ENCODE measurements around the gene SSTR4.

Gene SSTR4

GRCh38 chr20:23039136-23039875 lies 4.2 kb downstream of the SSTR4 start:
- Histone ChIP-seq H3K79me1 (ENCODE audit: low read length) (no peaks in the 10 kb centered on the region), H2BK5ac (ENCODE audit: low read depth, low read length, poor library complexity) (no peak overlapping the region), H3K14ac (ENCODE audit: low read length) (no peak overlapping the region), H4K12ac (ENCODE audit: low read depth, low read length) (no peak overlapping the region), H3K36me3 (ENCODE audit: control insufficient read depth in 1 of 2, insufficient read depth in 2 of 2, low read length in 2 of 2) (no peaks in the 10 kb centered on the region), H4K8ac (ENCODE audit: low read depth, low read length) (no peak overlapping the region), H2AFZ (ENCODE audit: insufficient read depth, low read length, poor library complexity) (no peak overlapping the region), H3K23ac (ENCODE audit: low read length) (no peak overlapping the region), H2BK12ac (ENCODE audit: low read length) (no peak overlapping the region), H3K27me3 (ENCODE audit: insufficient read depth, low read length) (peaks cover 23% of the 10 kb centered on the region), H3K27ac (ENCODE audit: low read depth, low read length) (no peak overlapping the region), H3K18ac (ENCODE audit: low read length) (no peak overlapping the region), H3K9me3 (ENCODE audit: insufficient read depth, low read depth, low read length) (peaks cover 10% of the 10 kb centered on the region), H3K4me2 (ENCODE audit: low read length) (no peak overlapping the region), H2BK120ac (ENCODE audit: insufficient read depth, low read length, poor library complexity) (no peak overlapping the region), H3K79me2 (ENCODE audit: control insufficient read depth, insufficient read depth, low read length, poor library complexity) (no peaks in the 10 kb centered on the region), H4K91ac (ENCODE audit: low read depth, low read length) (no peak overlapping the region), H2AK5ac (ENCODE audit: low read length) (no peak overlapping the region), H3K4ac (ENCODE audit: low read depth, low read length) (no peak overlapping the region), H3K9ac (ENCODE audit: low read length) (no peak overlapping the region), H3K4me3 (ENCODE audit: low read depth, low read length) (no peak overlapping the region), H3K4me1 (ENCODE audit: control insufficient read depth in 1 of 2, insufficient read depth in 2 of 2, low read length in 2 of 2) (peaks cover 2 to 4% of the 10 kb centered on the region in 2 experiments)
- peak; percentile 91 to 97 for DNase-seq
- no CpG with 5 or more reads among the region's 5 CpGs for WGBS (ENCODE audit: extremely low coverage, insufficient coverage, insufficient read length)

GRCh38 chr20:23039885-23040508 lies 4.9 kb downstream of the SSTR4 start:
- no CpG with 5 or more reads among the region's 3 CpGs for WGBS (ENCODE audit: extremely low coverage, insufficient coverage, insufficient read length)
- Histone ChIP-seq H3K79me1 (ENCODE audit: low read length) (no peaks in the 10 kb centered on the region), H2BK12ac (ENCODE audit: low read length) (no peak overlapping the region), H3K9ac (ENCODE audit: low read length) (no peak overlapping the region), H3K79me2 (ENCODE audit: control insufficient read depth, insufficient read depth, low read length, poor library complexity) (no peaks in the 10 kb centered on the region), H3K18ac (ENCODE audit: low read length) (no peak overlapping the region), H2BK120ac (ENCODE audit: insufficient read depth, low read length, poor library complexity) (no peak overlapping the region), H3K27me3 (ENCODE audit: insufficient read depth, low read length) (peaks cover 16% of the 10 kb centered on the region), H3K4ac (ENCODE audit: low read depth, low read length) (no peak overlapping the region), H4K8ac (ENCODE audit: low read depth, low read length) (no peak overlapping the region), H3K36me3 (ENCODE audit: control insufficient read depth in 1 of 2, insufficient read depth in 2 of 2, low read length in 2 of 2) (no peaks in the 10 kb centered on the region), H3K23ac (ENCODE audit: low read length) (no peak overlapping the region), H3K4me3 (ENCODE audit: low read depth, low read length) (peak overlapping the region; percentile 58), H3K14ac (ENCODE audit: low read length) (no peak overlapping the region), H3K9me3 (ENCODE audit: insufficient read depth, low read depth, low read length) (peaks cover 8% of the 10 kb centered on the region), H4K91ac (ENCODE audit: low read depth, low read length) (no peak overlapping the region), H2AK5ac (ENCODE audit: low read length) (no peak overlapping the region), H3K4me2 (ENCODE audit: low read length) (no peak overlapping the region), H2BK5ac (ENCODE audit: low read depth, low read length, poor library complexity) (no peak overlapping the region), H3K4me1 (ENCODE audit: control insufficient read depth in 1 of 2, insufficient read depth in 2 of 2, low read length in 2 of 2) (peaks cover 2 to 4% of the 10 kb centered on the region in 2 experiments), H4K12ac (ENCODE audit: low read depth, low read length) (no peak overlapping the region), H2AFZ (ENCODE audit: insufficient read depth, low read length, poor library complexity) (no peak overlapping the region), H3K27ac (ENCODE audit: low read depth, low read length) (no peak overlapping the region)
- no peak for DNase-seq

- H3K4me1 ChIP-seq (ENCODE audit: control insufficient read depth in 1 of 2, insufficient read depth in 2 of 2, low read length in 2 of 2) = peaks cover 2 to 9% of the 10 kb centered on the region in 2 experiments
- H3K9me3 ChIP-seq (ENCODE audit: insufficient read depth, low read depth, low read length) = no peaks in the 10 kb centered on the region
- H3K27ac ChIP-seq (ENCODE audit: low read depth, low read length) = no peak overlapping the region
- no peaks in the 10 kb centered on the region for H3K36me3 ChIP-seq (ENCODE audit: control insufficient read depth in 1 of 2, insufficient read depth in 2 of 2, low read length in 2 of 2)
- no peak overlapping the region for H3K4ac ChIP-seq (ENCODE audit: low read depth, low read length)
- H3K23ac ChIP-seq (ENCODE audit: low read length) = no peak overlapping the region
- H3K79me2 ChIP-seq (ENCODE audit: control insufficient read depth, insufficient read depth, low read length, poor library complexity) = no peaks in the 10 kb centered on the region
- no peak overlapping the region for H3K4me2 ChIP-seq (ENCODE audit: low read length)
- H4K91ac ChIP-seq (ENCODE audit: low read depth, low read length) = no peak overlapping the region
- no CpG with 5 or more reads among the region's 3 CpGs for WGBS (ENCODE audit: extremely low coverage, insufficient coverage, insufficient read length)
- H2BK5ac ChIP-seq (ENCODE audit: low read depth, low read length, poor library complexity) = no peak overlapping the region
- H2AK5ac ChIP-seq (ENCODE audit: low read length) = no peak overlapping the region
- H2BK120ac ChIP-seq (ENCODE audit: insufficient read depth, low read length, poor library complexity) = no peak overlapping the region
- no peak overlapping the region for H4K12ac ChIP-seq (ENCODE audit: low read depth, low read length)
- H3K9ac ChIP-seq (ENCODE audit: low read length) = no peak overlapping the region
- no peak overlapping the region for H3K18ac ChIP-seq (ENCODE audit: low read length)
- no peak overlapping the region for H3K4me3 ChIP-seq (ENCODE audit: low read depth, low read length)
- H3K79me1 ChIP-seq (ENCODE audit: low read length) = no peaks in the 10 kb centered on the region
- DNase-seq = no peak
- no peak overlapping the region for H2AFZ ChIP-seq (ENCODE audit: insufficient read depth, low read length, poor library complexity)
- H4K8ac ChIP-seq (ENCODE audit: low read depth, low read length) = no peak overlapping the region
- H2BK12ac ChIP-seq (ENCODE audit: low read length) = no peak overlapping the region
- H3K14ac ChIP-seq (ENCODE audit: low read length) = no peak overlapping the region
- peaks cover under 1% of the 10 kb centered on the region for H3K27me3 ChIP-seq (ENCODE audit: insufficient read depth, low read length)
Measured at GRCh38 chr20:23042270-23042669, 7.2 kb downstream of the SSTR4 start.

- Histone ChIP-seq H3K4ac (ENCODE audit: low read depth, low read length) (no peak overlapping the region), H2BK5ac (ENCODE audit: low read depth, low read length, poor library complexity) (no peak overlapping the region), H3K36me3 (ENCODE audit: control insufficient read depth in 1 of 2, insufficient read depth in 2 of 2, low read length in 2 of 2) (no peaks in the 10 kb centered on the region), H3K79me2 (ENCODE audit: control insufficient read depth, insufficient read depth, low read length, poor library complexity) (no peaks in the 10 kb centered on the region), H3K14ac (ENCODE audit: low read length) (no peak overlapping the region), H3K9me3 (ENCODE audit: insufficient read depth, low read depth, low read length) (peaks cover 7% of the 10 kb centered on the region), H3K18ac (ENCODE audit: low read length) (no peak overlapping the region), H2AK5ac (ENCODE audit: low read length) (no peak overlapping the region), H2AFZ (ENCODE audit: insufficient read depth, low read length, poor library complexity) (no peak overlapping the region), H3K4me2 (ENCODE audit: low read length) (no peak overlapping the region), H2BK12ac (ENCODE audit: low read length) (no peak overlapping the region), H3K27me3 (ENCODE audit: insufficient read depth, low read length) (peaks cover 11% of the 10 kb centered on the region), H2BK120ac (ENCODE audit: insufficient read depth, low read length, poor library complexity) (no peak overlapping the region), H3K23ac (ENCODE audit: low read length) (no peak overlapping the region), H4K8ac (ENCODE audit: low read depth, low read length) (no peak overlapping the region), H4K91ac (ENCODE audit: low read depth, low read length) (no peak overlapping the region), H3K4me3 (ENCODE audit: low read depth, low read length) (no peak overlapping the region), H3K79me1 (ENCODE audit: low read length) (no peaks in the 10 kb centered on the region), H3K9ac (ENCODE audit: low read length) (no peak overlapping the region), H3K4me1 (ENCODE audit: control insufficient read depth in 1 of 2, insufficient read depth in 2 of 2, low read length in 2 of 2) (peaks cover 11 to 20% of the 10 kb centered on the region in 2 experiments), H3K27ac (ENCODE audit: low read depth, low read length) (no peak overlapping the region), H4K12ac (ENCODE audit: low read depth, low read length) (no peak overlapping the region)
- DNase-seq = no peak
- WGBS (ENCODE audit: extremely low coverage, insufficient coverage, insufficient read length) = no CpG with 5 or more reads among the region's 6 CpGs
Measured at GRCh38 chr20:23043376-23043775, 8.3 kb downstream of the SSTR4 start.

Data from trophoblast cell (in vitro differentiated cells and primary cell).